Brain microvascular endothelial cell (primary cell): ENCODE data around the gene PPM1M.

Experiments used
- DNase-seq: peaks from one replicate; pipeline ENCODE4 v3.0.0-alpha.2; 2020
- H3K27ac ChIP-seq: fragments of 250-450 bp; sonication (Bioruptor Pico); 2 replicates; pipeline ENCODE4 v1.5.1; 2020; ENCODE audit warnings: mild to moderate bottlenecking, moderate library complexity
- H3K27me3 ChIP-seq: fragments of 250-450 bp; sonication (Bioruptor Pico); replicated peaks from 2 replicates; pipeline ENCODE4 v1.5.1; 2020; ENCODE audit warnings: mild to moderate bottlenecking
- H3K36me3 ChIP-seq: fragments of 250-450 bp; sonication (Bioruptor Pico); replicated peaks from 2 replicates; pipeline ENCODE4 v1.5.1; 2020; ENCODE audit warnings: mild to moderate bottlenecking
- H3K4me3 ChIP-seq: 2 replicates; pipeline ENCODE4 v1.5.1; 2011; ENCODE audit warnings: low read depth, mild to moderate bottlenecking, control low read depth, low read length, moderate library complexity
- CTCF ChIP-seq: IDR thresholded peaks from 2 replicates; pipeline ENCODE4 v1.5.1; 2011; ENCODE audit warnings: low read depth, mild to moderate bottlenecking, moderate library complexity, low read length, control low read depth, inconsistent platforms; ENCODE audit errors: missing control alignments
- in situ Hi-C: cut with HindIII; loops from 2 replicates; pipeline ENCODE4 v1.10.0; 2017; ENCODE audit warnings: low sequenced_read_pairs, low pct_ligation_motif_present

Gene PPM1M

DNA sequence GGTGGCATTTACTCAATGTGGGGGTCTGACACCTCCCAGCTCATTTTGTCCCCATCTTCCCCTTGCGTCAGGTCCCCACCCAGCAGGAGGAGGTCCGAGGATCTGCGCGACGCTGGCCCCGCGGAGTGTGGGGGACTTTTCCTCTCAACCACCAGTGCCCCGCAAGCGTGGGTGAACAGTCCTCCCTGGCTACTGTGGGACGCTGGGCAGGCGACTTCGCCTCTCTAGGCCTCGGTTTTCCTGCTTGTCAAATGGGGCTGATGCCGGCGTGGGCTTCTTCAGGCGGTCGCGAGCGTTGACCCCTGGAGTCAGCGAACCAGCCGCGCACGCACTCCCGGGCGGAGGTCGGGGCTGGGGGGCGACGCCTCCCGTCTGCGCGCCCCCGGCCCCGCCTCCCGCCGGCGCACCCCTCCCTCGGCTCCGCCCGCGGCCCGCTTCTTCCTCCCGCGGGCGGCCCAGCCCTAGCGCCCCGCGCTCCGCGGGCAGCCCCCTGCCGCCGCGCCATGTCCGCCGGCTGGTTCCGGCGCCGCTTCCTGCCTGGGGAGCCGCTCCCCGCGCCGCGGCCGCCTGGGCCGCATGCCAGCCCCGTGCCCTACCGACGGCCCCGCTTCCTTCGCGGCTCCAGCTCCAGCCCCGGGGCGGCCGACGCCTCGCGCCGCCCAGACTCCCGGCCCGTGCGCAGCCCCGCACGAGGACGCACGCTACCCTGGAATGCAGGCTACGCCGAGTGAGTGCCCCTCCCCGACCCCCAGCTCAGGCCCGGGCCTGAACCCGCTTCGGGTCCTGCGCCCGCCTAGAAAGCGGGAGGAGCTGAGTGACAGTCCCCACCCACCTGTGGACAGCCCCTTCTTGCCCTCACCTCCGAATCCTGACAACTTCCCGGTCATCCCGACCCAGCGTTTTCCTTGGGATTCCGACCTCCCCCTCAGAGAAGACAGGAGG lies at the start of gene PPM1M:
TSS of gene PPM1M (plus strand) at position 438 of the 942 bp plus-strand sequence. CDS start at position 504, 66 bp downstream.
- H3K36me3 ChIP-seq, result peaks cover 19% of the 10 kb centered on the region
- peak within 1 kb of the TSS; percentile 57 for H3K4me3 ChIP-seq
- DNase-seq, result no peak
- H3K27ac ChIP-seq, result no peak within 1 kb of the TSS
- no peaks in the 10 kb centered on the region for H3K27me3 ChIP-seq
- in situ Hi-C loops, result no loop called here
- no peak for TF ChIP-seq CTCF

GRCh38 chr3:52195823-52196331 lies 49.7 kb upstream of the PPM1M start:
- no peak overlapping the region for H3K4me3 ChIP-seq
- no peak for TF ChIP-seq CTCF
- H3K27ac ChIP-seq, result no peak overlapping the region
- DNase-seq, result no peak
- peaks cover 3% of the 10 kb centered on the region for H3K36me3 ChIP-seq
- no peaks in the 10 kb centered on the region for H3K27me3 ChIP-seq
- in situ Hi-C loops, result no loop called here

- H3K27ac ChIP-seq, result no peak overlapping the region
- in situ Hi-C loops, result no loop called here
- no peaks in the 10 kb centered on the region for H3K27me3 ChIP-seq
- TF ChIP-seq CTCF, result no peak
- DNase-seq, result no peak
- H3K36me3 ChIP-seq, result peaks cover 6% of the 10 kb centered on the region
- no peak overlapping the region for H3K4me3 ChIP-seq
These were observed 48.6 kb upstream of the PPM1M start for GRCh38 chr3:52196977-52197376.

- peak overlapping the region; percentile 84 for H3K4me3 ChIP-seq
- in situ Hi-C loops, result no loop called here
- DNase-seq, result no peak
- no peaks in the 10 kb centered on the region for H3K27me3 ChIP-seq
- peak overlapping the region; percentile 19 for H3K27ac ChIP-seq
- TF ChIP-seq CTCF, result no peak
- peaks cover 11% of the 10 kb centered on the region for H3K36me3 ChIP-seq
These were observed 48.1 kb upstream of the PPM1M start for GRCh38 chr3:52197499-52197841.

- peak; percentile 31 for TF ChIP-seq CTCF
- in situ Hi-C loops, result no loop called here
- peak within 1 kb of the TSS; percentile 84 for H3K4me3 ChIP-seq
- H3K36me3 ChIP-seq, result peaks cover 17% of the 10 kb centered on the region
- peak; percentile 83 for DNase-seq
- no peaks in the 10 kb centered on the region for H3K27me3 ChIP-seq
- peak within 1 kb of the TSS; percentile 44 for H3K27ac ChIP-seq
These were observed 47.5 kb upstream of the PPM1M start, which contains the start of gene ALAS1 for GRCh38 chr3:52197842-52198625. ALAS1 (plus strand) TSS chr3:52198160; CDS start chr3:52199242, 1,082 bp downstream.
